Hematopoietic multipotent progenitor cell treated with erythropoietin and hydrocortisone succinate and interleukin-3 and kit ligand, for 15 days (in vitro differentiated cells): ENCODE data around the gene STAT6.

ENCODE experiments used
- DNase-seq: peaks from one replicate; pipeline ENCODE4 v3.0.0-alpha.2; 2015; ENCODE audit warnings: low spot score

The STAT6 gene

DNA sequence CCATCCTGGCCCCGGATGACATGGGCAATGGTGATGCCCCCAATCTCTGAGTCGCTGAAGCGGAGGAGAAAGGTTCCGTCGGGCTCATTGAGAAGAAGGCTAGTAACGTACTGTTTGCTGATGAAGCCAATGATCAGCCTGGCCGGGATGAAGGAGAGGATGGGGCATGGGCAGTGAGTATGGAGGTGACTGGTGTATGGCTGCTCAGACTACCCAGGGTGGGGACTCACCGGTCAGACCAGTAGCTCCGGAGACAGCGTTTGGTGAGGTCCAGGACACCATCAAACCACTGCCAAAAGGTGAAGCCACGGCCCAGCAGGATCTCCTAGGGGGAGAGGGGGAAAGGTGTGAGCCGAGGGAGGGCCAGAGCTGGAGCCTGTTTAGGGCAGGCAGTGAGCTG lies 11.4 kb downstream of the STAT6 start:
- no peak for DNase-seq

DNA sequence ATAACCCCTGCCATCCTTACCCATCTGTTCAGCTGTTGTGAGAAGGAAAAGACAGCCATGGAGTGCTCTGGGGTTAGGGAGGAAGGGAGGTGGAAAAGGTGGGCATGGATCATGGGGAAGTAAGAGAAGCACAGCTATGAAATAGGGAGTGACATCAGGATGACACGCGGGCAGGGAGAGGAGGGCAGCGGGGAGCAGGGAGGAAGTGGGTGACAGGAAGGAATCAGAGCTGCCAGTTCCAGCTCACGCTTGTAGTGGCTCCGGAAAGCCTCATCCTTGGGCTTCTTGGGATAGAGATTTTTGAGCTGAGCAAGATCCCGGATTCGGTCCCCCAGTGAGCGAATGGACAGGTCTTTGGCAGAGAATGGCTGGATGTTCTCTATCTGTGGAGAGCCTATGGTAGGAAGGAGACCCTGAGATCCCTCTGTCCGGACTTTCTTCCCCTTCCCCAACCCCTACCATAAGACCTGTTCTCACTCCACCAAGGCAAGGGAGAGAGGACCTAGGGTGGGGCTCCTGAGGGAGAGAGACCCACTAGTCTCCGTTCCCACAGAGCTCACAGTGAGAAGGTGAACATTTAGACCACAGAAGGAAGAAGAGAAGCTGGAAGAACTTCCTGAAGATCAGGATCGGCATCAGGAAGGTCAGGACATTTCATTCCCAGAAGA lies 12.0 kb downstream of the STAT6 start:
- no peak for DNase-seq

DNA sequence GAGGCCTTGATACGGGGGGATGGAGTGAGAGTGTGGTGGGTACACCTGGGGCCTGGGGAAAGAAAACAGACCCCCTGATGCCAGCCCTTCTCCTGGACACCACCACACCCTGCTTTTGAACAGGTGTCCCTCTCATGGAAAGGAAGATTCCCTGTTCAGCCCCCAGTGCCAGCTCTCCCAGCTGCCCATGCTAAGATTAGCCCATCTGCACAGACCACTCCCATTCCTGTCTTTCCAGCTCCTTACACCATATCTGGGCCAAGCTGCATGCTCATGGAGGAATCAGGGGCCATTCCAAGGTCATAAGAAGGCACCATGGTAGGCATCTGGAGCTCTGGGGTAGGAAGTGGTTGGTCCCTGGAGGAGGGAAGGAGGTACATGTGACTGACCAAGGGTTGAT lies 12.6 kb downstream of the STAT6 start:
- no peak for DNase-seq

DNA sequence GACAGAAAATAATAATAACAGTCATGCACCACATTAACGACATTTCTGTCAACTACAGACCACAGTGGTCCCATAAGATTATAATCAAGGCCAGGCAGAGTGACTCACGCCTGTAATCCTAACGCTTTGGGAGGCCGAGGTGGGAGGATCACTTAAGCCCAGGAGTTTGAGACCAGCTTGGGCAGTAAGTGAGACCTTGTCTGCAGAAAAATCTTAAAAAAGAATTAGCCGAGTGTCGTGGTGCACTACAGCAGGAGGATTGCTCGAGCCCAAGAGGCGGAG lies 13.7 kb downstream of the STAT6 start:
- DNase-seq: no peak

DNA sequence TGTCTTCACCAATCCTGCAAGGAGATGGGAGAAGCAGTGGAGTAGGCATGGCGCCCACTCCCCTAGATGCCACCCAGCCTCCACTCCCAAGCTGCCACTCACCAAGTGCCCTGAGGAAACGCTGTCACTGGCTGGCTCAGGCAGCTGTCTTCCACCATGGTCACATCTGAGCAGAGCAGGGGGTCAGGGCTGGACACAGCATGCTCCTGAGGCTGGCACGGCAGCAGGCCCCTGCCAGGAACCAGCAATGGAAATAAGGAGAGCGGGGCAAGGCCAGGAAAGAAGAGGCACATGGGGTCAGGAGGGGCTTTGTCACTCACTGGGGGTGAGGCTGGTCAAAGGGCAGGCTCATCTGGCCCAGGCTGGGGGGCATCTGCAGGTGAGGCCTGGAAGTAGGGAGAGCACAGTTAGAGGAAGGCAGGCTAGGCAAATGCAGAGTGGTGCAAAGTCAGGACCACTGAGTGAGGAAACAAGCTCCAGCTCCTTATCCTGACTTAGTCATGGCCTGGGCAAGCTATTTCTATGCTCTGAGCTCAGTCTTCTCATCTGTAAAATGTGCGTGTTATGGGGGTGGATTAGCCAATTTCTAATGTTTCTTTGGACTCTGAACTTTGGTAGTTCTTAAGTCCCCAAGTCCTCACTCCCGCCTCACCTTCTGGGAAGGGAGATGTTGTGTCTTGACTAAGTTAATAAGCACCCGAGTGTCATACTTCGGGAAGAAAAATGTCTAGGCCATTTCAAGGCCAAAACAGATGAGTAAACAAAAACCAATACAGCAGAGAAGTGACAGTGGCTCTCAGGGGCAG lies 14.2 kb downstream of the STAT6 start:
- DNase-seq: no peak

DNA sequence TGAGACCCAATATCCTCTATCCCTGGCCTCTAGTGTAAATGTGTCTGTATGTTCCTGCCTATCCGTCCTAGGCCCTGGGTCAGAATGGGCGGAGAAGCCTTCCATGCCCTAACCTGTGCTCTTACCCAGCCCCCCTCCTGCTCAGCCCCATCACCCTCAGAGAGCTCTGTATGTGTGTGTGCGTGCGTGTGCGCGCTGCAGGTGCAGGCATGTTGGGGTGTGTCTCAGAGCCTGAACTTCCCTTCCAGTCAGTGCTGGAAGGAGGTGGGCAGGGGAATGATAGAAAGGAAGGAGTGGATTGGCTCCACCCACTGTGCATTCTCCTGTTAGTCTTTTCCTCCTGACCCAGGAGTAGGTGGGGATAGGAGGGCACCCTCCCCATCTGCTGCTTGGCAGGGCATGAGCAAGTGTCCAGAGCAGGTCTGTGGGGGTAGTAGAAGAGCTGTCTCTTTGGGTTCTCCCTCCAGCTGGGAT lies 15.0 kb downstream of the STAT6 start:
- no peak for DNase-seq

DNA sequence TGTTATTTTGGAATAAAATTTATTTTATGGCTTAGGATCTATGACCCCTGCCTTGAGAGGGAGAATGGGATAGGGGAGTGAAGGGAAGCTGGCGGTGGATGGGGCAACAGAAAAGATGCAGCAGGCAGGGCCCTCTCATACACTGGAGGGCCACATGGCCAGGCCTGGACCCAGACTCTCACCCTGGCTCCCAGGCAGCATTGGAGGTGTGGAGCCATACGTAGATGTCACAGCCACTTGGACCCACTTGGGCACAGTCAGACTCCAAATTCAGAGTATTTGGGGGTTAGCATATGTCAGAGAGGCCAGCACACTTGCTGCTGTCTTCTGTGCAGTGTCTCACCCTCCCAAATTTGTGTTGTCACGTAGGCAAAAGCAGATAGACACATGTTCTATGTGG lies 15.7 kb downstream of the STAT6 start:
- no peak for DNase-seq

DNA sequence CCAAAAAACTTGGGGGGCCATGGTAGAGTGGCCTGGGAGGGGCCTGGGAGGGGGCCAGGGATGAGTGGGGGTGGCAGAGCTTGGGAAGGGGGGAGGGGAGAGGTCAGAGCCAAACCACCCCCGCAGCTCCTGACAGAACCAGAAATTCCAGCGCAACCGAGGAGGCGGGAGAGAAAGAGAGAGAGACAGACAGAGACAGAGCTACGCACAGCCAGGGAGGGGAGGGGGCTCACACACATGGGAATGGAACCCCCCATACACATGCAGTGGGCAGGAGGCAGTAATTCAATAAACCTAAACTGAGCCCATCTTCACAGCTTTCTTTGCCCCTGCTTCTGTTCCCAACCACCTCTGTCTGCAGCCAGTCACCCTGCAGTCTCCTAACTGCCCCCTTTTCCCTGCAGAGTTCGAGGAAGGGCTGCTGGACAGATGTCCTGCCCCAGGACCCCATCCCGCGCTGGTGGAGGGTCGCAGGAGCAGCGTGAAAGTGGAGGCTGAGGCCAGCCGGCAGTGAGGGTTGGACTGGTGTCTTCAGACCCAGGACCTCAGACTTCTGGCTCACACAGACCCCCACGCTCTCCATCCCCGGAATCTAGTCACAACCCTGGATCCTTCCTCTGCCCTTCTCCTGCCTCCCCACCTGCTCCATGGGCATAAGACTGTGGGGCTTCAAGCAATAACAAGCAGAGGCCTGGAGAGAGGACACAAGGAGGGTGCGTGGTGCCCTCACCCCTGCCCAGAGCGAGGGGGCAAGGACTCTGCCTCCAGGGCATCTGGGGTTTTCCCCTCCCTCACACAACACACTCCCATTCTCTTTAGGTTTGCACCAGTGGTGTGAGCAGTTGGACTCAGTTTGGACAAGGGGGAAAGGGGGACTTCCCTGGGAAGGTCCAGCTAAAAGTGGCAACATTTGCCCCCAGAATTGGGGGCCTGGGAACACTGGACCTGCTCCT lies 16.7 kb downstream of the STAT6 start:
- DNase-seq: no peak

DNA sequence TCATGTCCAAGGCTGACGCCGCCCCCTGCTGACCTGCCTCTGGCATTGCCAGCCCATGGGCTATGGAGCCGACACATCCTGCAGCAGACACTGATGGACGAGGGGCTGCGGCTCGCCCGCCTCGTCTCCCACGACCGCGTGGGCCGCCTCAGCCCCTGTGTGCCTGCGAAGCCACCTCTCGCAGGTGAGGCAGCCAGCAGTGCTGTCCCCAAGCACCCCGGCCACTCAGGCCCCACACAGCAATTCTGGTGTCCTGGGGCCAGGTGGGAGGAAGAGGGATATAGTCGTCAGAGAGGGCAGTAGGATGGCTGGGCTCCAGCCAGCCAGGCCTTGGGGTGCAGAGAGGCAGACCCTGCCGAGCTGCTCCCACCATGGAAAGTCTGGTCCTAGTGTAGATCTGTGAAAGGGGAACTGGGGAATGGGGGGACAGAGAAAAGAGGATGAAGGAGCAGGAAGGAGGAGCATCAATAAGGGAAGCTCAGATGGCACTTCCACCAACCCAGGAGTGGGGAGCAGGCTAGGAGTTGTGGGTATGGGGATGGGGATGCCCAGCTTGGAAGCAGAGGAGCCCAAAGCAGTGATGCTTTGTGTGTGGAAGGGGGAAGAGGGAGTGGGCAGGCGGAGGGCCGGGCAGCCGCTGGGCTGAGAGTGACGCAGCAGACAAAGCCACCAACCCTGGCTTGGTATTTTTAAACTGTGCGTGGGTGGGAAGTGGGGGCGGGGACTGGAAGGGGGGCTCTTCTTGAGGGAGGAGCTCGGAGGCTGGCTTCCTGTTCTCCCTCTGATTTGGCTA lies 17.6 kb downstream of the STAT6 start:
- peak; percentile 42 for DNase-seq

DNA sequence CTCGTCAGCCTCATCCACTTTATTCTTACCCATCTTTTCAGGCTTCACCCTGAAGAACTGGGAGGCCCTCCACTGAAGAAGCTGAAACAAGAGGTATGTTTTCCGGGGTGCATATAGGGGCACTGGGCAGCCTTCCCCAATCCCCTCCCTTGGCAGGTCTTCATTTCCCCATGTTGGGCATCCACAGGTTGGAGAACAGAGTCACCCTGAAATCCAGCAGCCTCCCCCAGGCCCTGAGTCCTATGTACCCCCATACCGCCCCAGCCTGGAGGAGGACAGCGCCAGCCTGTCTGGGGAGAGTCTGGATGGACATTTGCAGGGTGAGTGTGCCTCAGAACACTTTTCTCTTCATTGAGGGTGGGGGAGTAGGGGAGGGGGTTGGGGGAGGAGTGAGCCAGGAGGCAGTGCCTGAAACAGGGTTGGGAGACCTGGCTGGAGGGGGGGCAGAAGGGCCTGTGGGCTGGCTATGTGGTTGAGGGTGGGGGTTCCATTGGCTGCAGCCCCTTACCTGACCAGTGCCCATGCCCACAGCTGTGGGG lies 18.2 kb downstream of the STAT6 start:
- DNase-seq: no peak

DNA sequence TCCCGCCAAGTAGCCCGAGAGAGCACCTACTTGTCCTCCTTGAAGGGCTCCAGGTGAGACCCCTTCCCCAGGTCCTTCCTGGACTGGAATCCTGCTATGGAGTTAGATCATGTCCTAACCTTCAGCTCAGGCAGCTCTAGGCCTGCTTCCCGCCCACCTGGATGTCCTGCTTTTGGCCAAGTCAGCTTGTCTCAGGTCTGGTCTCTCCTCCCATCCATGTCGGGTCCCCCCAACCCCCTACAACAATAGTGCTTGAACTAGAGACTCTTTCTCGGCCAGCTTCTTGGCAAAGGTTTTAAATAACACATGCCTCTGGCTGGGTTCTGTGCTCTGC lies 18.7 kb downstream of the STAT6 start:
- DNase-seq: no peak

DNA sequence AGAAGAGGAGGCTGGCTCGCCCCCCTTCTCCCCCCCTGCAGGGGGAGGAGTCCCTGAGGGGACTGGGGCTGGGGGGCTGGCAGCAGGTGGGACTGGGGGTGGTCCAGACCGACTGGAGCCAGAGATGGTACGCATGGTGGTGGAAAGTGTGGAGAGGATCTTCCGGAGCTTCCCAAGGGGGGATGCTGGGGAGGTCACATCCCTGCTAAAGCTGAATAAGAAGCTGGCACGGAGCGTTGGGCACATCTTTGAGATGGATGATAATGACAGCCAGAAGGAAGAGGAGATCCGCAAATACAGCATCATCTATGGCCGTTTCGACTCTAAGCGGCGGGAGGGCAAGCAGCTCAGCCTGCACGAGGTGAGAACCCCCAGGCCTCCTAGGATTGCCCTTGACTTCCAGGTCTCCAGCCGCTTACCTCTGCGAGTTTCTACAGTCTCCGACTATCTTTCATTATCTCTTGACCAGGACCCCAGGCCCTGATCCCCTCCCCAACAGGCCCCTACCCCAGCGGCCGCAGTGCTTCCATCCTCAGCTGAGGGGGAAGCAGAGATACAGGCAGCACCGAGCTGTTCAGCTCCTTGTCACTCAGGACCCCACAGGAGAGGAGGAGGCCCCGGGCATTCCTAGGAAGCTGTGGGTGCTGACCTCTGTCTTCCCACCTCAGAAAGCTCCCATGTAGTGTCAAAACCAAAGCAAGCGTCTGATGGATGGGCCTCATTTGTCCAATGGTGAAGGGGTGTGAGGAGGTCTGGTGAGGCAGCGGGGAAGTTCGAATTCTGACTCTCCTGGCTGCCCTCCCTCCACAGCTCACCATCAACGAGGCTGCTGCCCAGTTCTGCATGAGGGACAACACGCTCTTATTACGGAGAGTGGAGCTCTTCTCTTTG lies 19.3 kb downstream of the STAT6 start:
- DNase-seq: no peak

DNA sequence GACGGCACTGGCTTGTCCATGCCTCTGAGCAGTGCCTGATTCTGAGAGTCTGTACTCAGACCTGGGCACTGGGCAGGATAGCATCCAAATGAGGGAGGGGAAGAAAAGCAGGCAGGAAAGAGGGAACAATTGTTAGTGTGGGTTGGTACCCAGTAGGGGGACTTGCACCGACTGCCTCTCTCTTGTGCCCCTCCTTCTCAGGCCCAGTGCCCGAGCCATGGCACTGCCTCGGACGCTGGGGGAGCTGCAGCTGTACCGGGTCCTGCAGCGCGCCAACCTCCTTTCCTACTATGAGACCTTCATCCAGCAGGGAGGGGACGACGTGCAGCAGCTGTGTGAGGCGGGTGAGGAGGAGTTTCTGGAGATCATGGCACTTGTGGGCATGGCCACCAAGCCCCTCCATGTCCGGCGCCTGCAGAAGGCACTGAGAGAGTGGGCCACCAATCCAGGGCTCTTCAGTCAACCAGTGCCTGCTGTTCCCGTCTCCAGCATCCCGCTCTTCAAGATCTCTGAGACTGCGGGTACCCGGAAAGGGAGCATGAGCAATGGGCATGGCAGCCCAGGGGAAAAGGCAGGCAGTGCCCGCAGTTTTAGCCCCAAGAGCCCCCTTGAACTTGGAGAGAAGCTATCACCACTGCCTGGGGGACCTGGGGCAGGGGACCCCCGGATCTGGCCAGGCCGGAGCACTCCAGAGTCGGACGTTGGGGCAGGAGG lies 20.1 kb downstream of the STAT6 start:
- no peak for DNase-seq

DNA sequence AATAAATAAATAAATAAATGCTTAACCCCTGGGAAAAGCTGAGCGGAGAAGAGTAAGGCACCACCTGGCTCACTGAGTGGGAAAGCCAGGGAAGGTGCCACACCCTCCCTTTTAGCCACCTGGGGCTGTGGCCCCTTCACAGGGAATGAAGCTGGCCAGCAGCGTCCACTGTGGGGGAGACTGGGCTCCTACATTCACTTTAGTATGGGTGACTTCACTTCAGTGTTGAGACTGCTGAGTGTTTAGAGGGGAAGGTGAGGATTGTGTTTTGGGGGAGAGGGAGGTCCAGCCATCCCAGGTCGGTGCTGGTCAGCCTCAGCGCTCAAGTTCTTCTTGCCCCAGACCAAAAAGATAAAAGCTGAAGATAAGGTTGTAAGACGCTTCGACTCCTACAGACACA lies 20.7 kb downstream of the STAT6 start:
- no peak for DNase-seq

DNA sequence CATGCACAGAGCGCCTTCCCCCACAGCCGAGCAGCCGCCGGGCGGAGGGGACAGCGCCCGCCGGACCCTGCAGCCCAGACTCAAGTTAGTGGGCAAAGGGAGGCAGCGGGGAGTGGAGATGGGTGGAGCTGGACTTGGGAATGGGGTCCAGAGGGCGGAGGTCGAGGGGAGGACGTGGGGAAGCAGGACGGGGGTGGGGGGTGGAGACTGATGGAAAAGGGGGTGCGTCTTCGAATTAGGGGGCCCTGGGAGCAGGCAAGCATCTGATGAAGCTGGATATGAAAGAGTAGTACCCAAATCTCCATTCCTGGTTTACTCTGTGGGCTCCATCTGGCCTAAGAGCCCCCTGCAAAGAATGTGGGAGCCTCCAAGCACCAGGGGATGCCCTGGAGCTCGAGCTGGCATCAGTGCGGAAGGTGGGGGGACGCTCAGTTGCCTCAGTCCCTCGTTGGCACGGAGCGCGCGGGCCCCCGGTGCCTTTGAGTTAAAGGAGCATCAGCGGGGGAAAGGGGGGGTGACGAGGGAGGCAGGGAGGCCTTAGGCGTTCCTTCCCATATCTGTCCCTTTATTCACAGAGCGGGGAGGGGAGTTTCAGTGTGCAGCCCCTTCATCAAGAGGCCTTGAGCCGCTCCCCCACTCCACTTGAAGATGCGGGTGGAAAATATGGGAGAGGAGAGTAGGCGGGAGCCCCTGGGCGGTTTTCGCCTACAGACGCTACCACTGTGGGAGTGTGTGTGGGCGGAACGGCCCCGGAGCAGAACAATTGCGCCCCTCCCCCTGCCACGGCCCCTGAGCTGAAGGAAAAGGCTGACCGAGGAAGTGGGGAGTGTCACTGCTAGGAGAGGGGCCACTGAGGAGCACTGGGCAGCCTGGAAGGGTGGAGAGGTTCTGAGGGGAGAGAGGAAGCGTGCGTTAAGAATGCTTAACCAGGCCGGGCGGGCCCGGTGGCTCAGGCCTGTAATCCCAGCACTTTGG lies 21.6 kb downstream of the STAT6 start:
- no peak for DNase-seq

DNA sequence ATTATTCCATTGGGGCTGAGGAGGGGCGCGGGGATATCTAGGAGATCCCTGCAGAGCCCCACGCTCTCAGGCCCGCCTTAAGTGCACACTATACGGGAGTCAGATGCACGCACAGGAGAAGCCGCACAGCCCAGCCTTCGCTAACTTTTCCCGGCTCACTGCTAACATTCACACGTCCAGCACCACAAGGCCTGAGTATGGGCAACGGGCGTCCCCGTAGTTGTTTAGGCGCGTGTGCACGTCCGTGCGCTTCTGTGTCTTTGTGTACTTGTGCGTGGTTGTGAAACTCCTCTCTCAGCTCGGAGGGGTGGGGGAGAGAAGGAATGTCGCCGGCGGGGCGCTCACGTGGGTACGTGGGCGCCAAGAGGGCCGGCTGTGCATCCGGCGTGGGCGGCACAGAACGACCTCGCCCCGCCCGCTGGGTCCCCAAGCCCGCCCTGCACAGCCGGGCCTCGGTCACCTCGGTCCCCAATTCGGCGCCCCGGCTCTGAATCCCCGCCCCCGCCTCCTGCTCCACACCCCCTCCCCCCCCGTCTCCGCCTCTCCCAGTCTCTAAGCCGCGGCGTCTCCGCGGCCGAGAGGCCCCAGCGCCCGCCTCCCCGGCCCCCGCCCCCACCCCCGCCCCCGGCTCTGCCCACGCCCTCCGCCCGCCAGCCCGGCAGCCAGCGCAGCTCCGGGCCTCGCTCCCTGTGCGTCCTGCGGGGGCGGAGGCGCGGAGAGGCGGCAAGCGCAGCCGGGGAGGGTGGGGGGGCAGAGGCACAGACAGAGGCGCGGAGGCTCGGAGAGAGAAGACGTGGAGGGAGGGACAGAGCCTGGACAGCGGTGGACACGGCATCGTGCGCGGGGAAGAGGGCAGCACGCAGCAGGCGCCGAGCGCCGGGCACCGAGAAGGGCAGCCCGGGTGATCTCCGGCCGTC lies 22.6 kb downstream of the STAT6 start, which contains the start of gene NAB2:
TSS of gene NAB2 (plus strand) at position 761 of the 917 bp plus-strand sequence. CDS start 158 bp downstream, outside the sequence.
- DNase-seq: peak; percentile 84

DNA sequence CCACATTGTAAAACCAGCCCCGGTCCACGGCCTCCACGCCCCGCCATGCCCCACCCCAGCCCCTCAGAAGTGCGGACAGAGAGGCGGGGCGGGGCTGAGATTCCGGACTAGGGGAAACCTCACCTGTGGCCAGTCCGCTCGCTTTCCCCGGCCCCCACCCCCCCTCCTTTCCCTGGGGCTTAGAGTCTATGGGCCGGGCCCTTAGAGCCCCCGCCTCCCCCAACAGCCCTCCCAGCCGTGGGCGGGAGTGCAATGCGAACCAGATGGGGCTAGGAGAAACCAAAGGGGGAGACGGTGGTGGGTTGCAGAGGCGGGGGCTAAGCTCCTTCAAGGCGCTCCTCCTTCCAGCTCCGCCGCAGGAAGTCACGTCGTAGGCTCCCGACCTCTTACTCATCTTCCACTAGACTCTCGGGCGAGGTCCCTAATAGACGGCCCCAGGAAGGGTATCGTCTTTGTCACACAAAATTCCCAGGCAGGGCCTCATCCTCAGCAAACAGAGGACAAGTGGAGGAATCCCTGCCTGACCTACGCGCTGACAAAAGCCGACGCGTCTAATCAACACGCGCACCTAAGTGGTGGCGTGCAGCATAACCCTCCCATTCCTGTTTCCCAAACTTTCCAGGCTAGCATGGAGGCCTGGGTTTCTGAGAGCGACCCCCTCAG lies 23.3 kb downstream of the STAT6 start:
- peak; percentile 30 for DNase-seq
